H9 (cell line): ENCODE measurements around the gene KIAA0825. TPM values are rescaled to one million over a fixed set of nuclear protein-coding genes. Genes with fewer than 3 reads are reported as not detected.

Experiments
- DNase-seq: peaks from one replicate; pipeline ENCODE4 v3.0.0-alpha.2; 2017
- H2AFZ ChIP-seq: one replicate; pipeline ENCODE4 v1.6.1; 2013; ENCODE audit warnings: mild to moderate bottlenecking, low read length, control low read depth, moderate library complexity
- H2AK5ac ChIP-seq: 2 replicates; pipeline ENCODE4 v1.6.1; 2013; ENCODE audit warnings: low read length, control low read depth, mixed read lengths; ENCODE audit not compliant: insufficient read length
- H2BK120ac ChIP-seq: one replicate; pipeline ENCODE4 v1.6.1; 2013; ENCODE audit warnings: low read depth, mild to moderate bottlenecking, low read length, control low read depth, inconsistent platforms; ENCODE audit not compliant: poor library complexity, severe bottlenecking
- H2BK12ac ChIP-seq: 2 replicates; pipeline ENCODE4 v1.6.1; 2013; ENCODE audit warnings: low read length, control low read depth, mixed read lengths, low read depth; ENCODE audit not compliant: insufficient read length
- H2BK15ac ChIP-seq: 2 replicates; pipeline ENCODE4 v1.6.1; 2013; ENCODE audit warnings: low read depth, low read length, control low read depth
- H2BK20ac ChIP-seq: one replicate; pipeline ENCODE4 v1.6.1; 2013; ENCODE audit warnings: low read depth, mild to moderate bottlenecking, low read length, control low read depth, inconsistent platforms; ENCODE audit not compliant: poor library complexity, severe bottlenecking
- H2BK5ac ChIP-seq: 2 replicates; pipeline ENCODE4 v1.6.1; 2013; ENCODE audit warnings: low read length, control low read depth, mixed read lengths; ENCODE audit not compliant: insufficient read length
- H3K14ac ChIP-seq: 2 replicates; pipeline ENCODE4 v1.6.1; 2013; ENCODE audit warnings: low read length, control low read depth; ENCODE audit not compliant: insufficient read depth
- H3K18ac ChIP-seq: 2 replicates; pipeline ENCODE4 v1.6.1; 2013; ENCODE audit warnings: low read depth, mild to moderate bottlenecking, mixed read lengths, low read length, control low read depth; ENCODE audit not compliant: insufficient read length
- H3K23ac ChIP-seq: 2 replicates; pipeline ENCODE4 v1.6.1; 2013; ENCODE audit warnings: low read length, control low read depth, mixed read lengths, low read depth; ENCODE audit not compliant: insufficient read length
- H3K23me2 ChIP-seq: 2 replicates; pipeline ENCODE4 v1.6.1; 2013; ENCODE audit warnings: low read depth, mild to moderate bottlenecking, mixed read lengths, low read length, control low read depth; ENCODE audit not compliant: insufficient read length, poor library complexity, severe bottlenecking
- H3K27ac ChIP-seq: 2 replicates; pipeline ENCODE4 v1.5.1; 2013; ENCODE audit warnings: low read length, control low read depth, mixed read lengths, low read depth; ENCODE audit not compliant: insufficient read length
- H3K27me3 ChIP-seq: 2 replicates; pipeline ENCODE4 v1.6.1; 2013; ENCODE audit warnings: low read length, control low read depth, inconsistent platforms; ENCODE audit not compliant: insufficient read depth
- H3K4ac ChIP-seq: 2 replicates; pipeline ENCODE4 v1.6.1; 2013; ENCODE audit warnings: low read depth, mild to moderate bottlenecking, control low read depth, inconsistent platforms, low read length, moderate library complexity
- H3K4me1 ChIP-seq: 2 replicates; pipeline ENCODE4 v1.6.1; 2013; ENCODE audit warnings: low read length, control low read depth, inconsistent platforms; ENCODE audit not compliant: insufficient read depth
- H3K4me2 ChIP-seq: 2 replicates; pipeline ENCODE4 v1.6.1; 2013; ENCODE audit warnings: low read length, control low read depth, mixed read lengths; ENCODE audit not compliant: insufficient read length, insufficient read depth
- H3K56ac ChIP-seq: 2 replicates; pipeline ENCODE4 v1.6.1; 2013; ENCODE audit warnings: low read depth, mild to moderate bottlenecking, mixed read lengths, low read length, control low read depth; ENCODE audit not compliant: insufficient read length
- H3K79me1 ChIP-seq: 2 replicates; pipeline ENCODE4 v1.6.1; 2013; ENCODE audit warnings: low read depth, mild to moderate bottlenecking, moderate library complexity, low read length, control low read depth, inconsistent platforms; ENCODE audit not compliant: insufficient read depth, poor library complexity, severe bottlenecking
- H3K79me2 ChIP-seq: 2 replicates; pipeline ENCODE4 v1.6.1; 2013; ENCODE audit warnings: low read length, control low read depth, inconsistent platforms; ENCODE audit not compliant: insufficient read depth
- H3K9ac ChIP-seq: 2 replicates; pipeline ENCODE4 v1.6.1; 2013; ENCODE audit warnings: low read length, control low read depth, mixed read lengths; ENCODE audit not compliant: insufficient read length; ENCODE audit errors: extremely low read depth
- H3K9me3 ChIP-seq: one replicate; pipeline ENCODE4 v1.6.1; 2013; ENCODE audit warnings: low read depth, low read length, inconsistent platforms; ENCODE audit not compliant: control insufficient read depth
- H3T11ph ChIP-seq: one replicate; pipeline ENCODE4 v1.6.1; 2013; ENCODE audit warnings: mild to moderate bottlenecking, low read length, control low read depth, inconsistent platforms
- H4K20me1 ChIP-seq: one replicate; pipeline ENCODE4 v1.6.1; 2013; ENCODE audit not compliant: control insufficient read depth, insufficient read length, insufficient read depth
- H4K5ac ChIP-seq: 2 replicates; pipeline ENCODE4 v1.6.1; 2013; ENCODE audit warnings: low read depth, mild to moderate bottlenecking, mixed read lengths, low read length, control low read depth; ENCODE audit not compliant: insufficient read length
- H4K8ac ChIP-seq: replicated peaks from 2 replicates; pipeline ENCODE4 v1.6.1; 2013; ENCODE audit warnings: low read length, control low read depth, mixed read lengths, low read depth; ENCODE audit not compliant: insufficient read length
- H4K91ac ChIP-seq: 2 replicates; pipeline ENCODE4 v1.6.1; 2013; ENCODE audit warnings: low read depth, mild to moderate bottlenecking, moderate library complexity, mixed read lengths, low read length, control low read depth; ENCODE audit not compliant: insufficient read length
- H3K27ac Mint-ChIP-seq, 3 experiments: 2 replicates in 2 of 3; 3 replicates in 1 of 3; pipeline ENCODE4 v1.8.0; 2020 to 2021; ENCODE audit warnings: mixed read lengths in 3 of 3, mild to moderate bottlenecking in 1 of 3, moderate library complexity in 1 of 3
- H3K27me3 Mint-ChIP-seq: 2 replicates; pipeline ENCODE4 v1.8.0; 2021; ENCODE audit warnings: low read depth, mild to moderate bottlenecking, moderate library complexity, mixed read lengths
- H3K36me3 Mint-ChIP-seq, 3 experiments: 2 replicates in 2 of 3; 3 replicates in 1 of 3; pipeline ENCODE4 v1.8.0; 2020 to 2021; ENCODE audit warnings: low read depth in 3 of 3, mixed read lengths in 3 of 3; ENCODE audit not compliant: insufficient read depth in 1 of 3
- H3K4me1 Mint-ChIP-seq, 2 experiments: 2 replicates each; pipeline ENCODE4 v1.8.0; 2020; ENCODE audit warnings: mixed read lengths in 2 of 2
- H3K4me3 Mint-ChIP-seq, 2 experiments: 2 replicates in 1 of 2; 3 replicates in 1 of 2; pipeline ENCODE4 v1.8.0; 2020 to 2021; ENCODE audit warnings: mild to moderate bottlenecking in 2 of 2, mixed read lengths in 2 of 2, moderate library complexity in 1 of 2
- H3K9me3 Mint-ChIP-seq, 2 experiments: 2 replicates in 1 of 2; 3 replicates in 1 of 2; pipeline ENCODE4 v1.8.0; 2020; ENCODE audit warnings: mild to moderate bottlenecking in 2 of 2, mixed read lengths in 2 of 2, moderate library complexity in 1 of 2
- CTCF ChIP-seq: fragments of 200-600 bp; sonication (generic); conservative IDR thresholded peaks from 3 replicates; pipeline ENCODE4 v1.8.0; 2021; ENCODE audit warnings: antibody characterized with exemption, mild to moderate bottlenecking
- WGBS: extraction: QIAGEN DNeasy Blood & Tissue Kit; methylation state at CpG from one replicate; pipeline ENCODE4 v1.1.7; 2013; ENCODE audit warnings: missing lambda C conversion rate, low lambda C conversion rate, mixed read lengths; ENCODE audit not compliant: insufficient read length; ENCODE audit errors: extremely low coverage; 5-methylcytosine and 5-hydroxymethylcytosine counted together
- long read RNA-seq: library from polyadenylated mRNA; unstranded; transcript quantifications from one replicate; pipeline ENCODE4 v2.0.0, GENCODE V29; 2020
- total RNA-seq: library from RNA; stranded (reverse); gene quantifications from 2 replicates; pipeline ENCODE4 v1.2.1, GENCODE V29; 2021

Gene KIAA0825, protein sequence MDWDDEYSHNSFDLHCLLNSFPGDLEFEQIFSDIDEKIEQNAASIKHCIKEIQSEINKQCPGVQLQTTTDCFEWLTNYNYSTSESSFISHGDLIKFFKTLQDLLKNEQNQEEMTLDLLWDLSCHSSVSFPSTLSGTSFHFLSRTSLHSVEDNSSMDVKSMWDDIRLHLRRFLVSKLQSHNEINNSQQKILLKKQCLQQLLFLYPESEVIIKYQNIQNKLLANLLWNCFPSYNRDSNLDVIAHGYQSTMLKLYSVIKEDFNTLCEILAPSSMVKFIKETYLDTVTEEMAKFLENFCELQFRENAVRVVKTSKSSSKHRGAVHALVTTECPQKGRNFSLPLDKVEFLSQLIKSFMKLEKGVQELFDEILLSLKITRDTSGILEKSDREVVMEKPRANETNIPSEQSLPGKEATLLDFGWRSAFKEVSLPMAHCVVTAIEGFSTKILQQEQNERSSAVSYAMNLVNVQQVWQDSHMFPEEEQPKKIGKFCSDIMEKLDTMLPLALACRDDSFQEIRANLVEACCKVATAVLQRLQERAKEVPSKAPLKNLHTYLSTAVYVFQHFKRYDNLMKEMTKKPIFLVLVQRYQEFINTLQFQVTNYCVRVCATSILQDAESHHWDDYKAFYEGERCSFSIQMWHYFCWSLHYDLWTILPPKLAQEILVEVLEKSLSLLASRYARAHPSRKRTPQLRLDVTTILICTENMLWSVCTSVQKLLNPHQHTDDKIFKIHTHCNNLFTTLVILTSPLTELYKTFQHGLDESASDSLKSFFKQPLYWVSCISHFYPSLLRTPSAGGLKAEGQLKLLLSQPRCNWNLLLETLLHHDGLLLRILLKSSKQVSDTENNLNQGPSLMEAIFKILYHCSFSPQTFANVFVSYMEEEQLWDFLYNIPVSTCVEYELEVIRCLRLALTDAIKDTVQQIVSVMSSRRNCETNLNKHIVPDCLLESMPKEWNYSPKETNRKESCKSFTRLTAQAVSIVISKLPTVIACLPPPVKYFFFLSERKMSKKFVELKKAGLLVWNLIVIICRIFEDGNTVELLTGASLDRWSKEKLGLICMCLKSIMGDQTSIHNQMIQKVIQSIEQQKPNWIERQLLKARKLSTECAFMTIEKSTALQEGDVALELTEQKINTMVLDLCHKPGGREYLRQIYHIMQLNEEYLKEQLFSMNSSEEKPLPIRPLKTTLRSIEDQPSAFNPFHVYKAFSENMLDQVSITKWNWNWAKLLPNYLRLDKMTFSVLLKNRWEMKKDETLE (N-terminal part only)
- total RNA-seq: 1.8 and 1.9 TPM in 2 replicates
- long read RNA-seq, transcript KIAA0825-201 (5 exons, 2,262 nt): major isoform, 5 of 41 reads
- long read RNA-seq, partial matches to known transcripts: 2 of 41 reads
- long read RNA-seq, other reads (novel, unspliced or antisense): 34 of 41 reads

DNA sequence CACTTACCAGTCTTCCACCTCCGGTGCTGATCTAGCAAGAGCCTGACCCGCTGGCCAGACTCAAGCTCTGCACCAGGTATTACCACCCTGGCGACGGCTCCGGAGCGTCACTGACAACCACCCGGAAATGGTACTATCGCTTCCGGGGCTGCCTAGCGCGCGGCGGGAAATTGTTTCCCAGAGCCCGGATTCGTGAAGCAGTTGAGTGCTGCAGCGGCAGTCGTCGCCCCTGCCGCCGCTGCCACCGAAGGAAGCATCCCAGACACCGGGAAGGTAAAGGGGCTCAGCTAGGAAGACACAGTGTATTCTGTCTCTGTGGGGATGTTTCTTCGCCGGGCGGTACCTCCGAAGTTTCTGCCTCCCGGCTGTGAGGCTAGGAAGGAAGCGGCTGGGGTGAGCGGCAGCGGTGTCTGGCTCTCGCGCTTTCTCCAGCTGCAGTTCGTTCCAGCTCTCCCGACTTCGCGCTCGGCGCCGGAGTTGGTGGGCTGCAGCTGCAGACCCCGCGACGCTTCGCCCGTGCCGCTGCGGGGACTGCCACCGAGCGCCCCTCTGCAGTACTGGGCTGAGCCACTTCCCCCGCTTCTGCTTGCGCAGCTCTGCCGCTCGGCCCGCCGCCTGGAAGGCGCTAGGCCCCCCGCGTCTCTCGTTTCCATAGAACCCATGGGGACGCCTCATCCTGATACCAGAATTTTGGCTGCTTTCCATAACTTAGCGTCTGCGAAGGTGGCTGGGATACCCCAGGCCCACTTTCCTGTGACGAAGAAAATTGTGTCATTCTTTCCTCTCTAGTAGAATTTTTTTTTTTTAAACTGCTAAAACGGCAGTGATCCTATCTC, at the start of gene KIAA0825, which contains the start of gene SLF1:
KIAA0825 (minus strand) TSS at position 112 of the 836 bp plus-strand sequence. CDS start 81,478 bp downstream, outside the sequence.
SLF1 (plus strand) TSS at position 177 of the 836 bp plus-strand sequence. CDS start 10,142 bp downstream, outside the sequence.
- DNase-seq: peak; percentile 94
- Histone ChIP-seq H2BK20ac (no peak within 1 kb of the TSS), H3K27ac (peak within 1 kb of the TSS; percentile 37), H3K23ac (no peak within 1 kb of the TSS), H2BK5ac (no peak within 1 kb of the TSS), H3K4me1 (peaks cover 5% of the 10 kb centered on the region; the same call in 1 of the 2 replicates), H3K27me3 (no peaks in the 10 kb centered on the region), H3K9ac (peak within 1 kb of the TSS; percentile 88), H2BK120ac (no peak within 1 kb of the TSS), H4K20me1 (no peaks in the 10 kb centered on the region), H3K23me2 (peaks cover 11% of the 10 kb centered on the region), H3K9me3 (no peaks in the 10 kb centered on the region), H3K14ac (peak within 1 kb of the TSS; percentile 4), H3K4me2 (peak within 1 kb of the TSS; percentile 64), H3K18ac (no peak within 1 kb of the TSS), H2BK15ac (no peak within 1 kb of the TSS), H3K4ac (no peak within 1 kb of the TSS), H2BK12ac (no peak within 1 kb of the TSS), H4K5ac (no peak within 1 kb of the TSS), H3K79me1 (peaks cover 4% of the 10 kb centered on the region), H3K56ac (no peak within 1 kb of the TSS), H3K79me2 (peaks cover 2% of the 10 kb centered on the region; the same call in 1 of the 2 replicates), H4K91ac (no peak within 1 kb of the TSS), H4K8ac (no peak within 1 kb of the TSS), H2AFZ (peak within 1 kb of the TSS; percentile 33), H3T11ph (no peak within 1 kb of the TSS), H2AK5ac (no peak within 1 kb of the TSS)
- Mint-ChIP-seq H3K36me3 (no peaks in the 10 kb centered on the region), H3K9me3 (no peaks in the 10 kb centered on the region), H3K27ac (peak within 1 kb of the TSS; percentile 70 to 97 (median 92)), H3K27me3 (no peaks in the 10 kb centered on the region), H3K4me3 (peak within 1 kb of the TSS; percentile 85 to 90), H3K4me1 (peaks cover 36 to 38% of the 10 kb centered on the region in 2 experiments)
- no peak for TF ChIP-seq CTCF
- WGBS: no CpG with 5 or more reads among the region's 63 CpGs
